VCaP (cell line): ENCODE results near the gene CHTF18.
"Not testable (repeated sequence)": the region's sequence is repeated elsewhere in the genome, so short reads cannot be mapped to it uniquely, and the experiment has no call there.

Experiments
- H3K27ac ChIP-seq: fragments of 450-650 bp; 2 replicates; pipeline ENCODE4 v1.5.1; 2017
- CTCF ChIP-seq: fragments of 450-650 bp; conservative IDR thresholded peaks from 2 replicates; pipeline ENCODE4 v1.5.1; 2017; ENCODE audit warnings: mild to moderate bottlenecking, moderate library complexity

Gene CHTF18

GRCh38 chr16:831571-832413 is 43.4 kb downstream of the CHTF18 start:
- TF ChIP-seq CTCF = no peak
- no peak overlapping the region for H3K27ac ChIP-seq

GRCh38 chr16:832652-833336 is 44.4 kb downstream of the CHTF18 start:
- no peak overlapping the region for H3K27ac ChIP-seq
- TF ChIP-seq CTCF = no peak

GRCh38 chr16:833411-833810 is 45.0 kb downstream of the CHTF18 start:
- H3K27ac ChIP-seq = no peak overlapping the region
- TF ChIP-seq CTCF = no peak

- TF ChIP-seq CTCF = no peak
- no peak overlapping the region for H3K27ac ChIP-seq
Observed at GRCh38 chr16:835373-835772, 47.0 kb downstream of the CHTF18 start.

- H3K27ac ChIP-seq = no peak overlapping the region
- no peak for TF ChIP-seq CTCF
Observed at GRCh38 chr16:836221-836620, 47.8 kb downstream of the CHTF18 start.

GRCh38 chr16:836822-837221 is 48.4 kb downstream of the CHTF18 start:
- H3K27ac ChIP-seq = not testable (repeated sequence)

GRCh38 chr16:838741-839140 is 50.3 kb downstream of the CHTF18 start:
- TF ChIP-seq CTCF = no peak
- no peak overlapping the region for H3K27ac ChIP-seq
